ENCODE results near the gene PALLD. TPM values are rescaled to one million over a fixed set of nuclear protein-coding genes. Genes with fewer than 3 reads are reported as not detected.

The PALLD gene
- total and polyA plus RNA-seq, 2 of the 8 experiments (the other 6 are each of a cell fraction or from before 2014, with no cell fraction given): 10.5 to 25.0 TPM

DNA sequence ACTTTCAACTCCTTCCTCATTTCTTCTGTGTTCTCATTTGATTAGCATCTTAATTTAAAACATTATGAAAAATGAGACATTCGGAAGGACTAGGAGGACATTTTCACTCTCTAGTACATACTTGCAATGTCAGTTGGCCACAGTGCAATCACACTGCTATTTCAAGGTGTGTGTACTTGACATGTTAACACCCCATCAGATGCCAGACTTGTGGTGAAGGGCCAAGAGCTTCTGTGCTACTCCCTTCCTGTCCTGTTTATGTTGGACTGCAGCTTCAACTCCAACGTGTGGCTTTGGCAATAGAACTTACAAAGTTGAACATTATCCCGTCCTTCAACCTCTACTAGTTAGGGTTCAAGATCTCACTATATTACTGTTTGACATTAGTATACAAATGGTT is 221.0 kb downstream of the PALLD start:
- Histone ChIP-seq H3K27ac (ENCODE audit: low read depth, low read length) (no peak overlapping the region), H2BK120ac (replicated peaks; ENCODE audit: low read depth, low read length) (no peak overlapping the region), H2AFZ (ENCODE audit: low read length) (no peak overlapping the region), H3K23ac (ENCODE audit: insufficient read length) (no peak overlapping the region), H2BK15ac (ENCODE audit: low read length) (0 out of 2 replicates have a peak overlapping the region, but pooled peaks have one; percentile 21), H3K56ac (replicated peaks; ENCODE audit: insufficient read length, low read depth, low read length) (no peak overlapping the region), H3K4me2 (ENCODE audit: insufficient read depth in 1 of 2, low read depth in 2 of 2, low read length in 2 of 2) (no peak overlapping the region), H2BK12ac (ENCODE audit: low read depth, low read length) (no peak overlapping the region), H3K79me2 (ENCODE audit: control insufficient read depth in 1 of 2, insufficient read depth in 2 of 2, low read length in 2 of 2) (no peaks in the 10 kb centered on the region), H3K4me3 (ENCODE audit: extremely low read depth in 1 of 4, insufficient read depth in 2 of 4, low read depth in 3 of 4, low read length in 4 of 4) (no peak overlapping the region), H3K27me3 (replicated peaks in 1 of 4; ENCODE audit: control insufficient read depth in 3 of 4, extremely low read depth in 1 of 4, insufficient read depth in 3 of 4, low read length in 3 of 4) (peaks cover 0 to 10% (median 2%) of the 10 kb centered on the region in 4 experiments; a peak in 4 of 7 replicates), H3K9ac (replicated peaks in 1 of 4; ENCODE audit: extremely low read depth in 1 of 4, low read depth in 3 of 4, low read length in 3 of 4) (no peak overlapping the region), H4K91ac (replicated peaks; ENCODE audit: insufficient read length, low read length) (no peak overlapping the region), H2BK5ac (ENCODE audit: low read depth, low read length) (no peak overlapping the region), H4K5ac (ENCODE audit: insufficient read length, low read depth, low read length) (no peak overlapping the region), H3K9me3 (ENCODE audit: insufficient read depth in 2 of 2, low read depth in 1 of 2, low read length in 1 of 2) (0 out of 4 replicates have a peak, but pooled peaks cover 0 to 3% of the 10 kb centered on the region in 2 experiments), H3K4ac (replicated peaks; ENCODE audit: insufficient read length, low read depth, low read length) (no peak overlapping the region), H3K79me1 (ENCODE audit: low read depth, low read length) (no peaks in the 10 kb centered on the region), H2AK5ac (ENCODE audit: low read depth, low read length) (no peak overlapping the region), H3K4me1 (replicated peaks in 1 of 4; ENCODE audit: control insufficient read depth in 3 of 4, insufficient read depth in 4 of 4, low read length in 3 of 4) (peaks cover 0 to 3% (median 0%) of the 10 kb centered on the region in 4 experiments; a peak in 2 of 7 replicates), H4K8ac (ENCODE audit: extremely low read depth, insufficient read depth, low read length) (no peak overlapping the region), H3K14ac (ENCODE audit: insufficient read length) (no peak overlapping the region), H3K23me2 (ENCODE audit: low read depth, low read length) (no peaks in the 10 kb centered on the region), H3K36me3 (ENCODE audit: control insufficient read depth in 2 of 4, insufficient read depth in 4 of 4, low read length in 3 of 4) (no peaks in the 10 kb centered on the region), H4K20me1 (replicated peaks in 1 of 2; ENCODE audit: control insufficient read depth in 1 of 2, insufficient read depth in 2 of 2, low read length in 2 of 2) (no peaks in the 10 kb centered on the region), H3K18ac (ENCODE audit: extremely low read depth, low read length) (no peak overlapping the region), H2BK20ac (ENCODE audit: low read length) (no peak overlapping the region)
- ChIA-PET POLR2A (ENCODE audit: partially characterized antibody) (no interaction called here), CTCF (ENCODE audit: partially characterized antibody) (interaction anchor here (1.0 to 1.5 kb wide), 2 partner anchors 116 to 204 kb away, joined by 3 read pairs; no protein-coding TSS in a partner anchor)
- DNase-seq (ENCODE audit: low read depth in 1 of 2, low spot score in 2 of 2) (no peak), FAIRE-seq (no peak)
- WGBS, 2 experiments (ENCODE audit: extremely low coverage in 1 of 2, insufficient coverage in 1 of 2, insufficient read length in 1 of 2, insufficient replicate concordance in 2 of 2, low coverage in 1 of 2, low lambda C conversion rate in 2 of 2, missing lambda C conversion rate in 1 of 2): 57% methylated on average over 3 of the region's 3 CpGs; no CpG with 5 or more reads in 1 of the 2 experiments
- TF ChIP-seq KDM4A (IDR thresholded peaks at IDR 0.05; ENCODE audit: low read depth, low read length, severe bottlenecking) (no peak), TCF12 (IDR thresholded peaks at IDR 0.05; ENCODE audit: low read depth, low read length) (no peak), KDM1A (IDR thresholded peaks at IDR 0.05; ENCODE audit: borderline replicate concordance, low read length) (no peak), SP1 (IDR thresholded peaks at IDR 0.05; ENCODE audit: low read depth, low read length) (no peak), BRCA1 (IDR thresholded peaks at IDR 0.05; ENCODE audit: low read depth, low read length) (no peak), BACH1 (IDR thresholded peaks at IDR 0.05; ENCODE audit: low read length) (no peak), SUZ12 (IDR thresholded peaks at IDR 0.05; ENCODE audit: low read length) (no peak)
- TF ChIP-seq, protein P1, sequence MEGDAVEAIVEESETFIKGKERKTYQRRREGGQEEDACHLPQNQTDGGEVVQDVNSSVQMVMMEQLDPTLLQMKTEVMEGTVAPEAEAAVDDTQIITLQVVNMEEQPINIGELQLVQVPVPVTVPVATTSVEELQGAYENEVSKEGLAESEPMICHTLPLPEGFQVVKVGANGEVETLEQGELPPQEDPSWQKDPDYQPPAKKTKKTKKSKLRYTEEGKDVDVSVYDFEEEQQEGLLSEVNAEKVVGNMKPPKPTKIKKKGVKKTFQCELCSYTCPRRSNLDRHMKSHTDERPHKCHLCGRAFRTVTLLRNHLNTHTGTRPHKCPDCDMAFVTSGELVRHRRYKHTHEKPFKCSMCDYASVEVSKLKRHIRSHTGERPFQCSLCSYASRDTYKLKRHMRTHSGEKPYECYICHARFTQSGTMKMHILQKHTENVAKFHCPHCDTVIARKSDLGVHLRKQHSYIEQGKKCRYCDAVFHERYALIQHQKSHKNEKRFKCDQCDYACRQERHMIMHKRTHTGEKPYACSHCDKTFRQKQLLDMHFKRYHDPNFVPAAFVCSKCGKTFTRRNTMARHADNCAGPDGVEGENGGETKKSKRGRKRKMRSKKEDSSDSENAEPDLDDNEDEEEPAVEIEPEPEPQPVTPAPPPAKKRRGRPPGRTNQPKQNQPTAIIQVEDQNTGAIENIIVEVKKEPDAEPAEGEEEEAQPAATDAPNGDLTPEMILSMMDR (IDR thresholded peaks at IDR 0.05; ENCODE audit: control extremely low read depth in 1 of 3, insufficient read depth in 1 of 3, low read depth in 1 of 3, low read length in 3 of 3): no peak

Measured in H1 (cell line).